HEK293T (cell line): ENCODE results near the gene RALB.

Experiments
- BHLHE40 ChIP-seq: fragments of 450-650 bp; IDR thresholded peaks from 2 replicates; pipeline ENCODE4 v1.6.1; 2016; ENCODE audit warnings: mild to moderate bottlenecking, moderate library complexity, borderline replicate concordance
- ELF4 ChIP-seq: fragments of 450-650 bp; IDR thresholded peaks from 2 replicates; pipeline ENCODE4 v1.6.1; 2017; ENCODE audit warnings: antibody characterized with exemption
- FOXK2 ChIP-seq: fragments of 450-650 bp; IDR thresholded peaks from 2 replicates; pipeline ENCODE4 v1.6.1; 2016; ENCODE audit warnings: mild to moderate bottlenecking
- FOXM1 ChIP-seq: fragments of 450-650 bp; IDR thresholded peaks from 2 replicates; pipeline ENCODE4 v1.6.1; 2017; ENCODE audit warnings: mild to moderate bottlenecking, borderline replicate concordance
- L3MBTL2 ChIP-seq: fragments of 450-650 bp; conservative IDR thresholded peaks from 2 replicates; pipeline ENCODE4 v1.6.1; 2016; ENCODE audit warnings: mild to moderate bottlenecking
- LEF1 ChIP-seq: fragments of 450-650 bp; IDR thresholded peaks from 2 replicates; pipeline ENCODE4 v1.6.1; 2017; ENCODE audit warnings: mild to moderate bottlenecking, borderline replicate concordance
- SP1 ChIP-seq: fragments of 450-650 bp; IDR thresholded peaks from 2 replicates; pipeline ENCODE4 v1.6.1; 2017
- TARDBP ChIP-seq: fragments of 450-650 bp; IDR thresholded peaks from 2 replicates; pipeline ENCODE4 v1.6.1; 2016
- ZNF384 ChIP-seq: fragments of 450-650 bp; IDR thresholded peaks from 2 replicates; pipeline ENCODE4 v1.6.1; 2016

DNA sequence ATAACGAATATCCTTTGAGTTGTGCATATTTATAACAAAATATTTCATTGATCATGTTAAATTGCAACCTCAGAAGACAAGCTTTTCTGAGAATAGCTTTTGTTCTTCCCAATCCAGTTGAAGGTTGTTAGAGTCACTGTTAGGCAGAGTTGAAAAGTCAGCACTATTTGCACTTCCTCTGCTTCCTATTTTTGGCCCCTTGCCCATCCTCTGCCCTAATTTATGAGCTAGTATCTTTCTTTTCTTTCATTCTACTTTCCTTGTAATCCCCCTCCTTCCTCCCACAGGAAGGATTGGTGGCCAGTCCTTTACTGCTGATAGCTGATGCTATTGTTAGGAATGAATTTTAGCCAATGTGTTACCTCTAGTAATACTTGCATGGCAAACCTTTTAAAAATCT is 4.9 kb downstream of the RALB start:
- TF ChIP-seq SP1 = no peak
- no peak for TF ChIP-seq ZNF384
- no peak for TF ChIP-seq TARDBP
- TF ChIP-seq FOXM1 = no peak
- no peak for TF ChIP-seq L3MBTL2
- no peak for TF ChIP-seq BHLHE40
- no peak for TF ChIP-seq ELF4
- no peak for TF ChIP-seq FOXK2
- no peak for TF ChIP-seq LEF1
